Gastroesophageal sphincter (tissue), 3 donors: Measurements from ENCODE around the gene DENND4C.

Experiments
- CTCF ChIP-seq, 4 experiments: fragments of 200-600 bp in 2 of 4; fragments of 450-650 bp in 2 of 4; sonication (generic) in 1 of 4; IDR thresholded peaks; one replicate each; pipeline ENCODE4 v1.5.1; 2017 to 2019; ENCODE audit warnings: antibody characterized with exemption in 4 of 4, mild to moderate bottlenecking in 2 of 4, moderate library complexity in 2 of 4
- POLR2A ChIP-seq, 2 donors: fragments of 450-650 bp; IDR thresholded peaks; one replicate each; pipeline ENCODE4 v1.6.1; 2017; ENCODE audit warnings: antibody characterized with exemption in 2 of 2, mild to moderate bottlenecking in 2 of 2, moderate library complexity in 1 of 2
- POLR2AphosphoS5 ChIP-seq: sonication (generic); formaldehyde crosslinking; IDR thresholded peaks from one replicate; pipeline ENCODE4 v1.6.1; 2017; ENCODE audit warnings: antibody characterized with exemption

- TF ChIP-seq POLR2AphosphoS5 (no peak), CTCF (IDR thresholded peaks at IDR 0.05) (no peak), POLR2A (IDR thresholded peaks at IDR 0.05) (no peak)
Measured at GRCh38 chr9:19397845-19398244, 167.4 kb downstream of the DENND4C start.
